HEK293T (cell line): ENCODE results near the gene NEBL.

Source experiments
- ARNT ChIP-seq: fragments of 450-650 bp; IDR thresholded peaks from 2 replicates; pipeline ENCODE4 v1.6.1; 2017; ENCODE audit warnings: mild to moderate bottlenecking
- BHLHE40 ChIP-seq: fragments of 450-650 bp; IDR thresholded peaks from 2 replicates; pipeline ENCODE4 v1.6.1; 2016; ENCODE audit warnings: mild to moderate bottlenecking, moderate library complexity, borderline replicate concordance
- ELF4 ChIP-seq: fragments of 450-650 bp; IDR thresholded peaks from 2 replicates; pipeline ENCODE4 v1.6.1; 2017; ENCODE audit warnings: antibody characterized with exemption
- FOXA1 ChIP-seq: fragments of 450-650 bp; IDR thresholded peaks from 2 replicates; pipeline ENCODE4 v1.6.1; 2016; ENCODE audit warnings: mild to moderate bottlenecking
- FOXK2 ChIP-seq: fragments of 450-650 bp; IDR thresholded peaks from 2 replicates; pipeline ENCODE4 v1.6.1; 2016; ENCODE audit warnings: mild to moderate bottlenecking
- FOXM1 ChIP-seq: fragments of 450-650 bp; IDR thresholded peaks from 2 replicates; pipeline ENCODE4 v1.6.1; 2017; ENCODE audit warnings: mild to moderate bottlenecking, borderline replicate concordance
- HDGF ChIP-seq: fragments of 450-650 bp; IDR thresholded peaks from 2 replicates; pipeline ENCODE4 v1.6.1; 2017; ENCODE audit warnings: antibody characterized with exemption, borderline replicate concordance
- LEF1 ChIP-seq: fragments of 450-650 bp; IDR thresholded peaks from 2 replicates; pipeline ENCODE4 v1.6.1; 2017; ENCODE audit warnings: mild to moderate bottlenecking, borderline replicate concordance
- NFRKB ChIP-seq: fragments of 450-650 bp; IDR thresholded peaks from 2 replicates; pipeline ENCODE4 v1.6.1; 2016; ENCODE audit warnings: mild to moderate bottlenecking, moderate library complexity
- PKNOX1 ChIP-seq: fragments of 450-650 bp; IDR thresholded peaks from 2 replicates; pipeline ENCODE4 v1.6.1; 2016
- SP1 ChIP-seq: fragments of 450-650 bp; IDR thresholded peaks from 2 replicates; pipeline ENCODE4 v1.6.1; 2017
- SUZ12 ChIP-seq: fragments of 450-650 bp; IDR thresholded peaks from 2 replicates; pipeline ENCODE4 v1.6.1; 2016; ENCODE audit warnings: mild to moderate bottlenecking
- TARDBP ChIP-seq: fragments of 450-650 bp; IDR thresholded peaks from 2 replicates; pipeline ENCODE4 v1.6.1; 2016

- no peak for TF ChIP-seq SUZ12
- TF ChIP-seq FOXM1 = no peak
- TF ChIP-seq BHLHE40 = no peak
- TF ChIP-seq FOXA1 = no peak
- TF ChIP-seq LEF1 = no peak
- TF ChIP-seq SP1 = no peak
- TF ChIP-seq NFRKB = no peak
- no peak for TF ChIP-seq PKNOX1
- TF ChIP-seq FOXK2 = no peak
- no peak for TF ChIP-seq HDGF
- no peak for TF ChIP-seq TARDBP
- no peak for TF ChIP-seq ELF4
- TF ChIP-seq ARNT = no peak
These were observed 36.6 kb upstream of the NEBL start for GRCh38 chr10:20933705-20934104.
